GM21381 (cell line): ENCODE measurements around the gene RLN3.
"Not testable (repeated sequence)": the region's sequence is repeated elsewhere in the genome, so short reads cannot be mapped to it uniquely, and the experiment has no call there.

Experiments used
- ATAC-seq: cut with Tn5 transposase; IDR thresholded peaks from one replicate; pipeline ENCODE4 v1.9.1; 2021; ENCODE audit warnings: mild to moderate bottlenecking, moderate library complexity; ENCODE audit not compliant: unreplicated experiment

The RLN3 gene

DNA sequence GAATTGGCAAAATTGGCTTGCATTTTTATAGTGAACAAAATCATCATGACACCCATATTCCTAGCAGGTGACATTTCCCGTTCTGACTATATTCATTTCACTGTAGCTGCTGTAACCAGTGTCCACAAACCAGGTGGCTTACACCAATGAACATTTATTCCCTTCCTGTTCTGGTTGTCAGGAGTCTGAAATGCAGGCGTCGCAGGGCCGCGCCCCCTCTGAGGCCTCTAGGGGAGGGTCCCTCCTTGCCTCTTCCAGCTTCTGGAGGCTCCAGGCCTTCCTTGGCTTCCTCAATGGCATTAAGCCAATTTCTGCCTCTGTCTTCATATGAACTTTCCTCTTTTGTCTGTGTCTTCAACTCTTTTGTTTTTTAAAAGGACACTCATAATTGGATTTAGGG, 6.5 kb upstream of the RLN3 start:
- no peak for ATAC-seq

GRCh38 chr19:14022469-14022868, 5.5 kb upstream of the RLN3 start:
- no peak for ATAC-seq

GRCh38 chr19:14023404-14024235, 4.3 kb upstream of the RLN3 start:
- no peak for ATAC-seq

DNA sequence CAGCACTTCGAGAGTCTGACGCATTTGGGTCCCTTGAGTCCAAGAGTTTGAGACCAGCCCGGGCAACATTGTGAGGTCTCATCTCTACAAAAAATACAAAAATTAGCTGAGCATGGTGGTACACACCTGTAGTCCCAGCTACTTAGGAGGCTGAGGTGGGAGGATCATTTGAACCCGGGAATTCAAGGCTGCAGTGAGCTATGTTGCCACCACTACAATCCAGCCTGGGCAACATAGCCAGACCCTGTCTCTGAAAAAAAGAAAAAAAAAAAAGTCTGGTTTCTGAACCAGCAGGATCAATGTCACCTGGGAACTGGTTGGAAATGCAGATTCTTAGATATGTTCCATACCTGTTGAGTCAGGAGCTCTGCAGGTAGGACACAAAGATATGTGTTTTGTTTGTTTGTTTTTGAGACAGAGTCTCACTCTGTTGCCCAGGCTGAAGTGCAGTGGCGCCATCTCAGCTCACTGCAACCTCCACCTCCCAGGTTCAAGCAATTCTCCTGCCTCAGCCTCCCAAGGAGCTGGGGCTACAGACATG, 1.2 kb upstream of the RLN3 start:
- ATAC-seq, result not testable (repeated sequence)

GRCh38 chr19:14028901-14029300, 953 bp downstream of the RLN3 start:
- no peak for ATAC-seq

GRCh38 chr19:14030997-14031718, 3.2 kb downstream of the RLN3 start:
- no peak for ATAC-seq

- no peak for ATAC-seq
Observed at GRCh38 chr19:14031719-14032480, 4.0 kb downstream of the RLN3 start, which contains the start of gene IL27RA. TSS of gene IL27RA (plus strand) at chr19:14031762. CDS start at chr19:14031873, 111 bp downstream.

DNA sequence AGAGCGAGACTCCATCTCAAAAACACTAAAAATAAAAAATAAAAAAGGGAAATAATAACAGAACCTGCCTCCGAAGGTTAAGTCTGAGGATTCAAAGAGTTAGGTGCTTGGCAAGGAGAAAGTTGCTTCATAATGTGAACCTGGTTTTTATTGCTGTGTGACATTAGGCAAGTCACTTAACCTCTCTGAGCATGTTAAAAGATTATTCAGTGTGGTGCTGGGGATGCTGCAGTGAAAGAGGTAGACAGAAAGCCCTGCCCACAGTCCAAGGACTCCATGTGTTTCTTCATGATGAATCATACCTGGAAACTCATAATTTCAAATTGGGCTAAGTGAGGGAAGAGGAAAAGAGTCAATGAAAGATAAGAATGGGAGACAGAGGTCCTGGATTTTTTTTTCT, 6.0 kb downstream of the RLN3 start:
- ATAC-seq, result no peak

GRCh38 chr19:14035159-14035558, 7.2 kb downstream of the RLN3 start:
- not testable (repeated sequence) for ATAC-seq

DNA sequence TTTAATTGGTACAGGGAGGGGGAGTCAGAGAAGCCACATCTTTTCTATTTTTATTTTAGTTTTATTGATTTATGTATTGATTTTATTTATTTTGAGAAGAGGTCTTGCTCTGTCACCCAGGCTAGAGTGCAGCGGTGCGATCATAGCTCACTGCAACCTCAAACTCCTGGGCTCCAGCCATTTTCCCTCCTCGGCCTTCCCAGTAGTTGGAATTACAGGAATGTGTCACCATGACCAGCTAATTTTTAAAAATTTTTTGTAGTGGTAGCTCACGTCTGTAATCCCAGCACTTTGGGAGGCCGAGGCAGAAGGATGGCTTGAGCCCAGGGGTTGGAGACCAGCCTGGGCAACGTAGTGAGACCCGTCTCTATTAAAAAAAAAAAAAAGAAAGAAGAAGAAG, 7.8 kb downstream of the RLN3 start:
- no peak for ATAC-seq

DNA sequence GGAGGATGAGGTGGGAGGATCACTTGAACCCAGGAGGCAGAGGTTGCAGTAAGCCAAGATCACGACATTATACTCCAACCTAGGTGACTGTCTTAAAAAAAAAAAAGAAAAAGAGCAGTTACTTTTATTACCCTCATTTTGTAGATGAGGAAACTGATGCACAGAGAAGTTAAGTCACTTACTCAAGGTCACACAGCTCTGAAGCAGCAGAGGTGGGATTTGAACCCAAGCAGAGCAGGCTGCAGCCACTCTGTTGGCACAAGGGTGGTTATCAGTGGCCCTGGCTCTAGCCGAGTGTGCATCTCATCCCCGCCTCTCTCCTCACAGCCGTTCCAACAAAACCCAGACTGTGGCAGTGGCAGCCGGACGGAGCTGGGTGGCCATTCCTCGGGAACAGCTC, 11.2 kb downstream of the RLN3 start:
- ATAC-seq, result no peak

GRCh38 chr19:14042659-14043608, 15.0 kb downstream of the RLN3 start:
- not testable (repeated sequence) for ATAC-seq

DNA sequence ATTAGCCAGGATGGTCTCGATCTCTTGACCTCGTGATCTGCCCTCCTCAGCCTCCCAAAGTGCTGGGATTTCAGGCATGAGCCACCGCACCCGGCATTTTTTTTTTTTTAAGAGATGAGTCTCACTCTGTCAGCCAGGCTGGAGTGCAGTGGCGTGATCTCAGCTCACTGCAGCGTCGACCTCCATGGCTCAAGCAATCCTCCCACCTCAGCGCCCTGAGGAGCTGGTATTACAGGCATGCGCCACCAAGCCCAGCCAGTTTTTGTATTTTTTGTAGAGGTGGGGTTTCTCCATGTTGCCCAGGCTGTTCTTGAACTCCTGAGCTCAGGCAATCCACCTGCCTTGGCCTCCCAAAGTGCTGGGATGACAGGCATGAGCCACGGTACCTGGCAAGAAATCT, 19.9 kb downstream of the RLN3 start:
- not testable (repeated sequence) for ATAC-seq

DNA sequence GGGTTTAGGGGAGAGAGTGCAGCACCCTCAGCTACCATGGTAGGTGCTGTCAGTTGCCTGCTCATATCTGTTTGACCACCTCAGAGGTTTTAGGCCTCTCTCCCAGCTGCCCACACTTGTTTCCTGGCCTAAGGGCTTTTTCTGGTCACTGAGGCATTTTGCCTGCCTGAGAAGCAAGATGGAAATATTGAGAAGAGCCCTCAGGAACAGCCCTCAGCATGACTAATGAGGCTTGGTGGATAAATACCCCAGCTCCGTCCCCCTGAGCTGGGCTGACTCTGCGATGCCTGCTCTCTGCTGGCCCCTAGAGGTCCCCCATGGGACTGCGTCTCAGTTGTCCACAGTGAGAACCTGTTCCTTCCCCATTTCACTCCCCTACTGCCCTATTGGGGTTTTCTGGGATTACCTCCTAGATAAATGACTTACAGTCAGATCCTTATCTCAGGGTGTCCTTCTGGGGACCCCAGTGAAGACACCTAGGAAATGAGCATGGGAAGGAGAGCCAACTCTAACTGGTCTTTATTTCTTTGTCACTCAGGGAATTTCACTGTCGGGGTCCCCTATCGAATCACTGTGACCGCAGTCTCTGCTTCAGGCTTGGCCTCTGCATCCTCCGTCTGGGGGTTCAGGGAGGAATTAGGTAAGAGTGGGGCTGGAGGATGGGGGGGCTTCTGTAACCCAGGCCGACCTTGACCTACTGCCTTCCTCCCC, 20.6 kb downstream of the RLN3 start:
- ATAC-seq, result no peak

DNA sequence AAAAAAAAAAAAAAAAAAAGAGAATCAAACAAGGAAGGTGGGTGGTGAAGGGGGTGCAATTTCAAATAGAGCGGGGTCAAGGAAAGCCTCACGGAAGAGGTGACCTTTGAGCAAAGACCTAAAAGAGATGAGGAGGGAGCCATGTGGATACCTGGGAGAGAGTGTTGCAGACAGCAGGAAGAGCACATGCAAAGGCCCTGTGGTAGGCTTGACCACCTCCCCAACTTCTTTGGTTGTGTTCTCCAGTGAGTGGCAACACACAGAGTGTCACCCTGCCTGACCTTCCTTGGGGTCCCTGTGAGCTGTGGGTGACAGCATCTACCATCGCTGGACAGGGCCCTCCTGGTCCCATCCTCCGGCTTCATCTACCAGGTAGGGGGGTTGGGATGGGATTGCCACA, 22.6 kb downstream of the RLN3 start:
- ATAC-seq, result no peak

- ATAC-seq, result not testable (repeated sequence)
Observed at GRCh38 chr19:14050961-14051360, 23.0 kb downstream of the RLN3 start.

DNA sequence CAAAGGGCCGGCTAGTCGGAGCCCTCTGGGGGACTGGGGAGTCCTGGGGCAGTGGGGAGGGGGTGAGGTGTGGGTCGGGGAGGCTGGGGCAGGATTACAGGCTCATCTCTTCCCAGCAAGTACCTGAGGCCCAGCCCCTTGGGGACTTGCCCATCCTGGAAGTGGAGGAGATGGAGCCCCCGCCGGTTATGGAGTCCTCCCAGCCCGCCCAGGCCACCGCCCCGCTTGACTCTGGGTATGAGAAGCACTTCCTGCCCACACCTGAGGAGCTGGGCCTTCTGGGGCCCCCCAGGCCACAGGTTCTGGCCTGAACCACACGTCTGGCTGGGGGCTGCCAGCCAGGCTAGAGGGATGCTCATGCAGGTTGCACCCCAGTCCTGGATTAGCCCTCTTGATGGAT, 24.0 kb downstream of the RLN3 start:
- ATAC-seq, result no peak

DNA sequence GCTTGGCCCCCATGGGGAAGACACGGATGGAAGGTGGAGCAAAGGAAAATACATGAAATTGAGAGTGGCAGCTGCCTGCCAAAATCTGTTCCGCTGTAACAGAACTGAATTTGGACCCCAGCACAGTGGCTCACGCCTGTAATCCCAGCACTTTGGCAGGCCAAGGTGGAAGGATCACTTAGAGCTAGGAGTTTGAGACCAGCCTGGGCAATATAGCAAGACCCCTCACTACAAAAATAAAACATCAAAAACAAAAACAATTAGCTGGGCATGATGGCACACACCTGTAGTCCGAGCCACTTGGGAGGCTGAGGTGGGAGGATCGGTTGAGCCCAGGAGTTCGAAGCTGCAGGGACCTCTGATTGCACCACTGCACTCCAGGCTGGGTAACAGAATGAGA, 24.5 kb downstream of the RLN3 start:
- ATAC-seq, result no peak

GRCh38 chr19:14053032-14053431, 25.1 kb downstream of the RLN3 start:
- no peak for ATAC-seq
